Smooth muscle cell (in vitro differentiated cells): Measurements from ENCODE around the gene ADGRA1. TPM values are rescaled to one million over a fixed set of nuclear protein-coding genes. Genes with fewer than 3 reads are reported as not detected.

Experiments used
- DNase-seq: peaks from one replicate; lab custom pipeline; 2025; ENCODE audit not compliant: unreplicated experiment; lab: John Stamatoyannopoulos, UW
- H2AFZ ChIP-seq: fragments of 200-600 bp; sonication (generic); 2 replicates; pipeline ENCODE4 v1.6.0; 2016; ENCODE audit warnings: antibody characterized with exemption, low read depth, mild to moderate bottlenecking
- H3F3A ChIP-seq: fragments of 200-600 bp; sonication (generic); 2 replicates; pipeline ENCODE4 v1.6.0; 2017; ENCODE audit warnings: antibody characterized with exemption, low read depth
- H3K27ac ChIP-seq: fragments of 200-600 bp; sonication (generic); 2 replicates; pipeline ENCODE4 v1.5.1; 2016; ENCODE audit warnings: low read depth, mild to moderate bottlenecking
- H3K27me3 ChIP-seq: fragments of 200-600 bp; sonication (generic); 2 replicates; pipeline ENCODE4 v1.6.1; 2016; ENCODE audit warnings: low read depth, mild to moderate bottlenecking
- H3K36me3 ChIP-seq: fragments of 200-600 bp; sonication (generic); 2 replicates; pipeline ENCODE4 v1.5.1; 2016; ENCODE audit warnings: low read depth
- H3K4me1 ChIP-seq: fragments of 200-600 bp; sonication (generic); 2 replicates; pipeline ENCODE4 v1.5.1; 2016; ENCODE audit warnings: low read depth
- H3K4me2 ChIP-seq: fragments of 200-600 bp; sonication (generic); 2 replicates; pipeline ENCODE4 v1.6.0; 2016; ENCODE audit warnings: mild to moderate bottlenecking
- H3K4me3 ChIP-seq: fragments of 200-600 bp; sonication (generic); 2 replicates; pipeline ENCODE4 v1.5.1; 2016; ENCODE audit warnings: mild to moderate bottlenecking
- H3K79me2 ChIP-seq: fragments of 200-600 bp; sonication (generic); 2 replicates; pipeline ENCODE4 v1.6.0; 2016; ENCODE audit warnings: low read depth, mild to moderate bottlenecking
- H3K9ac ChIP-seq: fragments of 200-600 bp; sonication (generic); 2 replicates; pipeline ENCODE4 v1.6.0; 2016; ENCODE audit warnings: low read depth
- H3K9me3 ChIP-seq: fragments of 200-600 bp; sonication (generic); replicated peaks from 2 replicates; pipeline ENCODE4 v1.5.1; 2016; ENCODE audit warnings: low read depth
- H4K20me1 ChIP-seq: fragments of 200-600 bp; sonication (generic); 2 replicates; pipeline ENCODE4 v1.6.0; 2016; ENCODE audit warnings: low read depth
- WGBS: methylation state at CpG from one replicate; pipeline ENCODE4 v1.1.7; 2016; ENCODE audit warnings: low lambda C conversion rate; 5-methylcytosine and 5-hydroxymethylcytosine counted together
- polyA plus RNA-seq: library from polyadenylated mRNA; unstranded; fragments of >200 nt; fragmentation: Nextera tagmentation; extraction: Ambion mirVana; gene quantifications from 2 replicates; pipeline ENCODE4 v1.2.1, GENCODE V29; 2016
- total RNA-seq: library from RNA; depleted of rRNA; stranded (reverse); fragments of >200 nt; gene quantifications from 2 replicates; pipeline ENCODE4 v1.2.3, GENCODE V29; 2014
- TF ChIP-seq, protein P1 (sequence below): fragments of 200-600 bp; sonication (generic); IDR thresholded peaks from 2 replicates; pipeline ENCODE4 v1.5.1; 2017; ENCODE audit warnings: borderline replicate concordance, mild to moderate bottlenecking, antibody characterized with exemption; ENCODE audit not compliant: insufficient read depth, poor library complexity, severe bottlenecking

ADGRA1 gene
- total and polyA plus RNA-seq, 2 experiments from 2014 or later = not detected

DNA sequence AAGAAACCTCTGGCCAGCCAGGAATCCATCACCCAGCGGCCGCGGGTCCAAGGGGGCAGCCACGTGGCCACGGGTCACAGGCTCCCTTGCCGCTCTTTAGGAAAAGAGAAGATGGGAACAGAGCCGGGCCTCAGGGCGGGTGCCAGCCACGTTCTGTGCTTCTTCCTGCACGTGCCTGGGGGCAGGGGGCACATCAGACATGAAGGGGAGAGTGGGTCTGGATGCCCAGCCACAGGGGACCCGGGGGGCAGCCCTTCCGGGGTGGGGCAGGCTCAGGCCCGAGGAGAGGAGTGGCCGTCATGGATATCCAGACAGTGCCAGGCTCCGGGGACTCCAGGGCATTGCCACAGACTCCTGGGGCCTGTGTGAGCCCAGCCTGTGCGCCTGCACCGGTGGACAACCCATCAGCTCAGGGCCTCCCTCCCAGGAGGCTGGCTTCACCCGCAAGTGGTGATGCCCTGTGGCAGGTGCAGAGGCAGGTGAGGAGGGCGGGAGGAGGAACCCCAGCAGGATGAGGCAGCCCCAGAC, 31.0 kb upstream of the ADGRA1 start:
- no peaks in the 10 kb centered on the region for H3K4me1 ChIP-seq
- H3K9me3 ChIP-seq = no peaks in the 10 kb centered on the region
- H3K79me2 ChIP-seq = no peaks in the 10 kb centered on the region
- no peak overlapping the region for H2AFZ ChIP-seq
- no peaks in the 10 kb centered on the region for H3K36me3 ChIP-seq
- TF ChIP-seq, protein P1, sequence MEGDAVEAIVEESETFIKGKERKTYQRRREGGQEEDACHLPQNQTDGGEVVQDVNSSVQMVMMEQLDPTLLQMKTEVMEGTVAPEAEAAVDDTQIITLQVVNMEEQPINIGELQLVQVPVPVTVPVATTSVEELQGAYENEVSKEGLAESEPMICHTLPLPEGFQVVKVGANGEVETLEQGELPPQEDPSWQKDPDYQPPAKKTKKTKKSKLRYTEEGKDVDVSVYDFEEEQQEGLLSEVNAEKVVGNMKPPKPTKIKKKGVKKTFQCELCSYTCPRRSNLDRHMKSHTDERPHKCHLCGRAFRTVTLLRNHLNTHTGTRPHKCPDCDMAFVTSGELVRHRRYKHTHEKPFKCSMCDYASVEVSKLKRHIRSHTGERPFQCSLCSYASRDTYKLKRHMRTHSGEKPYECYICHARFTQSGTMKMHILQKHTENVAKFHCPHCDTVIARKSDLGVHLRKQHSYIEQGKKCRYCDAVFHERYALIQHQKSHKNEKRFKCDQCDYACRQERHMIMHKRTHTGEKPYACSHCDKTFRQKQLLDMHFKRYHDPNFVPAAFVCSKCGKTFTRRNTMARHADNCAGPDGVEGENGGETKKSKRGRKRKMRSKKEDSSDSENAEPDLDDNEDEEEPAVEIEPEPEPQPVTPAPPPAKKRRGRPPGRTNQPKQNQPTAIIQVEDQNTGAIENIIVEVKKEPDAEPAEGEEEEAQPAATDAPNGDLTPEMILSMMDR = no peak
- H3K4me2 ChIP-seq = no peak overlapping the region
- H3K9ac ChIP-seq = no peak overlapping the region
- no peak overlapping the region for H3K4me3 ChIP-seq
- H3F3A ChIP-seq = no peaks in the 10 kb centered on the region
- no peaks in the 10 kb centered on the region for H4K20me1 ChIP-seq
- H3K27me3 ChIP-seq = no peaks in the 10 kb centered on the region
- no peak for DNase-seq
- WGBS = 88% methylated on average over 19 of the region's 19 CpGs
- H3K27ac ChIP-seq = no peak overlapping the region

DNA sequence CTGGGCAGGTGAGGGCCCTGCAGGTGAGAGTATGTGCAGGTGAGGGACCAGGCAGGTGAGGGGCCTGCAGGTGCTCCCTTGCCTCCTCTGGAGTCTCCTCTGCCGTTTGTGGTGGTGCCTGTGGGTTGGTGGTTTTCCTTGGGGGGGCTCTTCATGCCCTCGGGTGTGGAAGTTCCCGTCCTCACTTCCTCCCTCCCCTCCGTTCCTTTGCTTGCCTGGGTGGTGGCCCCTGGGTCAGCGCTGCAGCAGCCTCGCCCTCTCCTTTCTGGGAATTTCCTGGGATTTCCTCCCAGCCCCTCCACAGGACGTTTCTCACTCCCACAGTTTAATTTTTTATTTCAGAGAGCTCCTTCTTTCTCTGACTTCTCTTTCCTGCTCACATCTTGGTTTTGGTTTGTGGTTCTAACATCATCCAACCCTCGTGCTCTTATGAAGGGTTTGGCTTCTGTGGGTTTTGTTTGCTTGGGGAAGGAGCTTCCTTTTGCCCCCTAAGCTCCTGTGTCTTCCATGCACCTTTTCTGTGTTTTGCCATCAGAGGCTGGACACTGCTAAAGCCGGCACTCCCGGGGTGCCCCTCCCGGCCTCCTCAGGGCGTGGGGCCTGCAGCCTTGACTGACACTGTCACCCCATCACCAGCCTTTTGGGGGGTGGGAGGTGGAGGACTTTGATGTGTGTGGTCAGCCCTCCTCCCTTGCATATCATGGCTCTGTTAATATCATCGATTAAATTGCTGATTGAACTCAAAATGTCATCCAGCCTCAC, 29.2 kb upstream of the ADGRA1 start:
- Histone ChIP-seq H3K36me3 (no peaks in the 10 kb centered on the region), H3K27ac (no peak overlapping the region), H4K20me1 (no peaks in the 10 kb centered on the region), H3K9me3 (no peaks in the 10 kb centered on the region), H3K4me1 (no peaks in the 10 kb centered on the region), H3K27me3 (no peaks in the 10 kb centered on the region), H3F3A (no peaks in the 10 kb centered on the region), H3K4me2 (no peak overlapping the region), H2AFZ (no peak overlapping the region), H3K9ac (no peak overlapping the region), H3K4me3 (no peak overlapping the region), H3K79me2 (no peaks in the 10 kb centered on the region)
- TF ChIP-seq, protein P1 = no peak
- no peak for DNase-seq
- 86% methylated on average over 13 of the region's 13 CpGs for WGBS

DNA sequence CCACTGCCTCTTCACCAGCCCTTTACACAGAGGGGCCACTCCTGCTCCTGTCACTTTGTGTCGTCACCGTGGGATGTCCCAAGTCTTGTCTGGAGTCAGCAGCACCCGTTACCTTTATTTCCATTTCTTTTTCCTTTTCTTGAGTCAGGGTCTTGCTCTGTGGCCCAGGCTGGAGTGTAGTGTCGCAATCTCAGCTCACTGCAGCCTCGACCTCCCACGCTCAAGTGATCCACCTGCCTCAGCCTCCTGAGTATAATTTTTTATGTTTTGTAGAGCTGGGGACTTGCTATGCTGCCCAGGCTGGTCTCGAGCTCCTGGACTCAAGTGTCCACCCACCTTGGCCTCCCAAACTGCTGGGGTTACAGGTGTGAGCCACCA, 28.6 kb upstream of the ADGRA1 start:
- Histone ChIP-seq H3K4me3 (no peak overlapping the region), H3K79me2 (no peaks in the 10 kb centered on the region), H3K9me3 (no peaks in the 10 kb centered on the region), H3K27ac (no peak overlapping the region), H3K4me1 (no peaks in the 10 kb centered on the region), H3F3A (no peaks in the 10 kb centered on the region), H2AFZ (no peak overlapping the region), H3K9ac (no peak overlapping the region), H4K20me1 (no peaks in the 10 kb centered on the region), H3K27me3 (no peaks in the 10 kb centered on the region), H3K36me3 (no peaks in the 10 kb centered on the region), H3K4me2 (no peak overlapping the region)
- TF ChIP-seq, protein P1 = no peak
- DNase-seq = no peak
- WGBS = 90% methylated on average over 7 of the region's 7 CpGs

DNA sequence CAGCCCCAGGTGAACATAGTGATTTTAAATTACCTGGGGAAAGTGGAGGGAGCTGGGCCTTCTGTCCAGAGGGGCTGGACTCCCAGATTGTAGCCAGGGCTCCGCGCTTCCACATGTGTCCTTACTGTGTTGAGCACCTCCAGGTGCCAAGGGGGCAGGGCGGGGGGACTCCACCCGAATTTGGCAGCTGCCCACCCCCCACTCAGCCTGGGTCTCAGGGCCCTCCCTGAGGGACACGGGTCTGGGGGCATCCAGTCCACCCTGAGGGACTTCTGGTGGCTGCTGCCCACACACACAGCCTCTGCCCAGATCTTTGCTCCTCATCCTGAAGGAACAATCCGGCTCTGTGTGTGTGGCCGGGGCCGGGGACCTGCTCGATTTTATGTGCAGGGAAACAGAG, 28.2 kb upstream of the ADGRA1 start:
- Histone ChIP-seq H3K9ac (no peak overlapping the region), H2AFZ (no peak overlapping the region), H3K27ac (no peak overlapping the region), H4K20me1 (no peaks in the 10 kb centered on the region), H3K27me3 (no peaks in the 10 kb centered on the region), H3K4me2 (no peak overlapping the region), H3K9me3 (no peaks in the 10 kb centered on the region), H3F3A (no peaks in the 10 kb centered on the region), H3K79me2 (no peaks in the 10 kb centered on the region), H3K4me3 (no peak overlapping the region), H3K4me1 (no peaks in the 10 kb centered on the region), H3K36me3 (no peaks in the 10 kb centered on the region)
- no peak for DNase-seq
- TF ChIP-seq, protein P1 = no peak
- WGBS = 76% methylated on average over 9 of the region's 9 CpGs
